Neural progenitor cell (in vitro differentiated cells): ENCODE measurements around the gene FIBCD1.

Experiments
- CTCF ChIP-seq: fragments of 200-600 bp; sonication (generic); IDR thresholded peaks from 2 replicates; pipeline ENCODE4 v1.5.1; 2017; ENCODE audit warnings: antibody characterized with exemption, mild to moderate bottlenecking
- EZH2 ChIP-seq: fragments of 200-600 bp; sonication (generic); IDR thresholded peaks from 2 replicates; pipeline ENCODE4 v1.6.1; 2017; ENCODE audit warnings: antibody characterized with exemption, mild to moderate bottlenecking, moderate library complexity

GRCh38 chr9:130983359-130983670, 44.3 kb upstream of the FIBCD1 start:
- TF ChIP-seq CTCF (no peak), EZH2 (no peak)
